HG03097 (cell line): Measurements from ENCODE around the gene HEBP1.

ENCODE experiments used
- ATAC-seq: cut with Tn5 transposase; IDR thresholded peaks from one replicate; pipeline ENCODE4 v1.9.1; 2021; ENCODE audit not compliant: unreplicated experiment, low FRiP score

The HEBP1 gene

GRCh38 chr12:13024531-13024916, 24.5 kb upstream of the HEBP1 start:
- no peak for ATAC-seq

GRCh38 chr12:13023811-13024530, 23.9 kb upstream of the HEBP1 start:
- ATAC-seq = no peak

DNA sequence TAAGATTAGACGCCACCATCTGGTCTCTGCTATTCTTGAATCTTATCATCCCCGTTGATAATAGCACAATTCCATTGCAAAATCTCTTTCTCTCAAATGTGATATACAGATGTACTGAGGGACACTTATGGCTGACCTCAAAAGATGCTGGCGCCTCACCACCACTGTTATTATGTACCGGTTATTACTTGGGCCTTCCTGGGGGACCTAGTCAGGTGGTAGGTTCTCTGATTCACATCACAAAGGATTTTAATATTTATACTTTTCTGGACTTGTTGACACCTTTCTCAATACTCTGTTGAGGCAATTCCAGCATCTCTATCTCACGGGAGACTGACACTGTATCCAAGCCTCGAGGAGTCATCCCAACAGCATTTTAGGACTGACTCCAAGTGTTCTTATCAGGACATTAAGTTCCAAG, 22.8 kb upstream of the HEBP1 start:
- no peak for ATAC-seq

DNA sequence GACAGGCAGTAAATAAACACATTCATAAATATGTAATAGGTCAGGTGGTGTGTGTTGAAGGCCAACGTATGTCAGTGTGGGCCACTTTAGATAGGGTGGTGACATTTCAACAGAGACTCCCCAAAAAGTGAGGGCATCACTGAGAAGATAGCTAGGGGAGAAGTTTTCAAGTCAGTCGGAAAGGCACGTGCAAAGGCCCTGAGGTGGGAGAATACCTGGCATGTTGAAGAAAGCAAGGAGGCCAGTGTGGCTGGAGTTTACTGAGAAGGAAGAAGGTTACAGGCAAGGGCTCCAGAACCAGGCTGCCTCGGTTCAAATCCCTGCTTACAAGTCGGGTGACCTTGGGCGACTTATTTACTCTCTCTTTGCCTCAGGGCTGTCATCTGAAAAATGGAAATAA, 11.0 kb upstream of the HEBP1 start:
- ATAC-seq = no peak

- no peak for ATAC-seq
Measured at GRCh38 chr12:13008741-13009380, 8.8 kb upstream of the HEBP1 start.

GRCh38 chr12:13007496-13008233, 7.6 kb upstream of the HEBP1 start:
- no peak for ATAC-seq

GRCh38 chr12:13005649-13006048, 5.6 kb upstream of the HEBP1 start:
- no peak for ATAC-seq

- no peak for ATAC-seq
Measured at GRCh38 chr12:13004986-13005385, 4.9 kb upstream of the HEBP1 start.

- ATAC-seq = no peak
Measured at GRCh38 chr12:13004361-13004760, 4.3 kb upstream of the HEBP1 start.

DNA sequence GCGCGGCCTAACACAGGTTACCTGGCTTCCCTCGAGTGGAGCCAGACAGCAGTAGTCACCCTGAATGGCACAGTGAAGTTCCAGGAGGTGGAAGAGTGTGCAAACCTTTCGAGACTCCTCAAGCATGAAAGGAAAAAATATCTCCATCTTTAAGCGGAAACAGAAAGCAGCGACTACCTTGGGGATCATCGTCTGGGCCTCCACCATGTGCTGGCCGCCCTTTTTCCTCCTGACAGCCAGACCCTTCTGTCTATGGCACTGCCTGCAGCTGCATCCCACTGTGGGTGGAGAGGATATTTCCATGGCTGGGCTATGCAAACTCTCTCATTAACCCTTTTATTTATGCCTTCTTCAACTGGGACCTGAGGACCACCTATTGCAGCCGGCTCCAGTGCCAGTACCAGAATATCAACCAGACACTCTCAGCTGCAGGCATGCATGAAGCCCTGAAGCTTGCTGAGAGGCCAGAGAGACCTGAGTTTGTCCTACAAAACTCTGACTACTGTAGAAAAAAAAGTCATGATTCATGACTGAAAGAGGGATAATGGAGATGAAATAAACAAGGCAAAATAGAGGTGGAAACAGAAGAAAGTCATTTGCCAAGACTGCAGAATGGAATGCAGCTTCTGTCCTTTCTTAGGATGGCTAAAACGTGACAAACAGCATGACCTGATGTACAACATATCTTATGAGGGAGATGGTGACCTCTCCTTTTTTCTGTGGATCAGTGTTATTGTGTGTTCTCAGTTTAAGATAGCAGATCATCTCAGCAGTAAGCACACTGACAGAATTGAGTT, 2.4 kb upstream of the HEBP1 start:
- no peak for ATAC-seq

DNA sequence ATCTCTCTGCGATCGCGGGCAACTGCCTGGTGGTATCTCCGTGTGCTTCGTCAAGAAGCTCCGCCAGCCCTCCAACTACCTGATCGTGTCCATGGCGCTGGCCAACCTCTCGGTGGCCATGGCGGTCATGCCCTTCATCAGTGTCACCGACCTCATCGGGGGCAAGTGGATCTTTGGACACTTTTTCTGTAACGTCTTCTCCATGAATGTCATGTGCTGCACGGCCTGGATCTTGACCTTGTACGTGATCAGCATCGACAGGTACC, 1.6 kb upstream of the HEBP1 start:
- no peak for ATAC-seq

- no peak for ATAC-seq
Measured at GRCh38 chr12:13000925-13001774, 1.1 kb upstream of the HEBP1 start.

DNA sequence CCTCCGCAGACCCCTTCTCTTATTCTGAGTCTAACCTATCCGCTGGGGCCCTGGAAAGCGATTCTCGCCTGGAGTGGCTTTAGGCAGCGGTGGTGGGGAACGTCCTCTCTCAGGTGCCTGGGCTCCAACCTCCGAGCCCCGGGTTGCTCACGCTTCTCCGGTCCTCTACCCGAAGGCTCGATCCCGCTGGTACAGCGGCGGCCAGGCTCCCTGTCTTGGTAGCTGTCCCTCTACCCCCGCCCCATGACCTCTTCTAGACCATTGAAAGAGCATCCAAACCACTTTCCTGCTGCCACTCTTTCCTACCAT, 505 bp upstream of the HEBP1 start:
- ATAC-seq = peak; percentile 24

- no peak for ATAC-seq
Measured at GRCh38 chr12:12999271-12999958, 650 bp downstream of the HEBP1 start.

DNA sequence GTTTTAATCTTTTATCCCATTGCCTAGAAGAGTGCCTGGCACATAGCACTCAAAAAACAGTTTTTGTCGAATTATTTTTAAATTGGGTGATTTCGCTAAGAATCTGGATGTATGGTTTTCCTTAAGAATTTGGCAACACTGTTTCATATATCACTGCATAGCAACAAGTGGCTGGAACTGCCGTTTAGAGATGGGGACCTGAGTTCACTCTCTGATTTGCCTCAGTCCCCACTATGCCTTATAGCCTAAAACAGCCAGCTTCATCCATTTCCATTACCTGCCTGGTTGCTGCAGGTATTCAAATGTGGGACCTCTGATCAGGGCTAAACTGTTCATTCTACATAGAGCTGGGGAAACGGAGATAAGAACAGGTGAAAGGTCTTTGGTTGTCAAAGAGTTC, 1.8 kb downstream of the HEBP1 start:
- ATAC-seq = no peak

DNA sequence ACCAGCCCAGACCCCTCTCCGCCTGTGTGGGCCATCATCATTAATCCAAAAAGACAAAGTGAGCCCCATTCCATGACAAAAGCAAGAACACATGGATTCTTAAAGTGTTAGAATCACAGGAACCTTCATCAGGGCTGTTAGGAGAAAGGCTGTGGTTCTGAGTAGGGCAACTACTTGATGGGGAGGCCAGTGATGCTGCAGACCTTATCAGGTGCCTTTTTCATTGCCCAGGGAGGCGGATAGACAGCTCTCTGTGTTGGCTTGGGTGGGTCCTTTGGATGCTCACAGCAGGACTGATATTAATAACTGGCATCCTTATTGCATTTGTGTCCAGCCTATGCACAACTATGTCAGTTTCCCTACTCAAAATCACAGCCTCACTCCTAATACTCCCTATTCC, 2.3 kb downstream of the HEBP1 start:
- ATAC-seq = no peak

DNA sequence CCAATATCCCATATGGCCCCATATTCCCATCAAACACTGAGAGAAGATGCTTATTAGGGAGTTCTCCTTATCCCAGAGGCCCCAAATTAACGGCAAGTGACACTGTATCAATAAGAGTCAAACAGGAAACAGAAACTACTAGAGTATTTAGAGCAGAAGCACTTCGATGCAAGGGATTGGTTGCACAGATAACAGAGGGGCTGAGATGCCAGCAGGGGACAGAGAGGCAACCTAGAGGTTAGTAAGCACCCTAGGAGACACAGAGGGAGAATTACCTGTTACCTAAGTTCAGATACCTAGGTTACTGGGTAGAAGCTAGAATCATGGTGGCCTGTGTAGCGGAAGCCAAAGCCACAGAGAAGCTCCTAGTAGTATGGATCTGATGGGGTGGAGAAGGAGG, 2.9 kb downstream of the HEBP1 start:
- ATAC-seq = no peak

DNA sequence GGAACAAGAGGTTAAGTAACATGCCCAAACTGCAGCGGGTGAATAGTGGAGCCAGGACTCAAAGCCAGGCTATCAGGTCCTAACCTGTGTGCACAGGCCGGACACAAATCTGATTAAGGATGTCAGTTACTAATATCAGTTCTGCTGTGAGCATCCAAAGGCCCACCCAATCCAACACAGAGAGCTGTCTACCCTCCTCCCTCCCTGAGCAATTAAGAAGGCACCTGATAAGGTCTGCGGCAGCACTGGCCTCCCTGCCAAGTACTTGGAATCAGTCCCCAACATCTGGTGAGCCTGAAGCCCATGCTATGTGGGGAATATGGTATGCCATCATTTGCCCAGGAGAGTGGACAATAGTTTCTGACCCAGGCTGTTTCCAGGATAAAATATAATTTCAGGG, 3.9 kb downstream of the HEBP1 start:
- no peak for ATAC-seq

DNA sequence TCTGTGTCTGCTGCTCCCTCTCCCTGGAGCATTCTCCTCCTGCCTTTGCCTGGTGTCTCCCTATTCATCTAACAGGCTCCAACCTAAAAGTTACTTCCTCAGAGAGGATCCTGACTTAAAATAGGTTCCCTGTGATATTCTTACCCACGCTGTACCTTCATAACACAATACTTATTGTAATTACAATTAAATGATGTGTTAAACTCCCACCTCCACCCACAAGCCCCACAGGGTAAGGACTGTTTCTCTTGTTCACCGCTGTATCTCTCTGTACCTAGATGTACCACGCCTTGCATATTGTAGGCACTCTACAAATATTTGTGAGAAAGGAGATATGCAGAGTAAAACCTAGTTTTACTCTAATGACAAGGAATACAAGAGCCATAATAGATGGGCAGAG, 5.0 kb downstream of the HEBP1 start:
- no peak for ATAC-seq

- ATAC-seq = no peak
Measured at GRCh38 chr12:12993367-12993766, 6.7 kb downstream of the HEBP1 start.
